Bronchial smooth muscle cell (primary cell): ENCODE measurements around the gene ITIH2. TPM values are rescaled to one million over a fixed set of nuclear protein-coding genes. Genes with fewer than 3 reads are reported as not detected.

Source experiments
- total RNA-seq: library from RNA; depleted of rRNA; stranded (reverse); fragments of >200 nt; gene quantifications from 2 replicates; pipeline ENCODE4 v1.2.1, GENCODE V29; 2014

Gene ITIH2, protein sequence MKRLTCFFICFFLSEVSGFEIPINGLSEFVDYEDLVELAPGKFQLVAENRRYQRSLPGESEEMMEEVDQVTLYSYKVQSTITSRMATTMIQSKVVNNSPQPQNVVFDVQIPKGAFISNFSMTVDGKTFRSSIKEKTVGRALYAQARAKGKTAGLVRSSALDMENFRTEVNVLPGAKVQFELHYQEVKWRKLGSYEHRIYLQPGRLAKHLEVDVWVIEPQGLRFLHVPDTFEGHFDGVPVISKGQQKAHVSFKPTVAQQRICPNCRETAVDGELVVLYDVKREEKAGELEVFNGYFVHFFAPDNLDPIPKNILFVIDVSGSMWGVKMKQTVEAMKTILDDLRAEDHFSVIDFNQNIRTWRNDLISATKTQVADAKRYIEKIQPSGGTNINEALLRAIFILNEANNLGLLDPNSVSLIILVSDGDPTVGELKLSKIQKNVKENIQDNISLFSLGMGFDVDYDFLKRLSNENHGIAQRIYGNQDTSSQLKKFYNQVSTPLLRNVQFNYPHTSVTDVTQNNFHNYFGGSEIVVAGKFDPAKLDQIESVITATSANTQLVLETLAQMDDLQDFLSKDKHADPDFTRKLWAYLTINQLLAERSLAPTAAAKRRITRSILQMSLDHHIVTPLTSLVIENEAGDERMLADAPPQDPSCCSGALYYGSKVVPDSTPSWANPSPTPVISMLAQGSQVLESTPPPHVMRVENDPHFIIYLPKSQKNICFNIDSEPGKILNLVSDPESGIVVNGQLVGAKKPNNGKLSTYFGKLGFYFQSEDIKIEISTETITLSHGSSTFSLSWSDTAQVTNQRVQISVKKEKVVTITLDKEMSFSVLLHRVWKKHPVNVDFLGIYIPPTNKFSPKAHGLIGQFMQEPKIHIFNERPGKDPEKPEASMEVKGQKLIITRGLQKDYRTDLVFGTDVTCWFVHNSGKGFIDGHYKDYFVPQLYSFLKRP
- not detected in 2 replicates for total RNA-seq

DNA sequence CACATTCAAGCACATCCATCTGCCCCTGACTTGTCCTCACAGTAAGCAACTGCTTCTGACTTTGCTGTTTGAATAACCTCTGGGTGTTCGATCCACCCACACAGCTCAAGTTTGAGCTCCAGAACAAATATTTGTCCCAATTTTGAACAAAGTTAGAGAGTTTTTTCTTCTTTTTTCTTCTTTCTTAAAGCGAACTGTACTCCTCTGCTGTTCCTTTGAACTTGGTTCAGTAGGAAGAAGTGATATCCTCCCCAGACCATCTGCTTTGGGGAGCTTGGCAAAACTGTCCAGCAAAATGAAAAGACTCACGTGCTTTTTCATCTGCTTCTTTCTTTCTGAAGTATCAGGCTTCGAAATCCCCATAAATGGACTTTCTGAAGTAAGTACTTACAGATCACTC lies at the start of gene ITIH2:
ITIH2 (plus strand) TSS at position 177 of the 400 bp plus-strand sequence; CDS start at position 296, 119 bp downstream.

DNA sequence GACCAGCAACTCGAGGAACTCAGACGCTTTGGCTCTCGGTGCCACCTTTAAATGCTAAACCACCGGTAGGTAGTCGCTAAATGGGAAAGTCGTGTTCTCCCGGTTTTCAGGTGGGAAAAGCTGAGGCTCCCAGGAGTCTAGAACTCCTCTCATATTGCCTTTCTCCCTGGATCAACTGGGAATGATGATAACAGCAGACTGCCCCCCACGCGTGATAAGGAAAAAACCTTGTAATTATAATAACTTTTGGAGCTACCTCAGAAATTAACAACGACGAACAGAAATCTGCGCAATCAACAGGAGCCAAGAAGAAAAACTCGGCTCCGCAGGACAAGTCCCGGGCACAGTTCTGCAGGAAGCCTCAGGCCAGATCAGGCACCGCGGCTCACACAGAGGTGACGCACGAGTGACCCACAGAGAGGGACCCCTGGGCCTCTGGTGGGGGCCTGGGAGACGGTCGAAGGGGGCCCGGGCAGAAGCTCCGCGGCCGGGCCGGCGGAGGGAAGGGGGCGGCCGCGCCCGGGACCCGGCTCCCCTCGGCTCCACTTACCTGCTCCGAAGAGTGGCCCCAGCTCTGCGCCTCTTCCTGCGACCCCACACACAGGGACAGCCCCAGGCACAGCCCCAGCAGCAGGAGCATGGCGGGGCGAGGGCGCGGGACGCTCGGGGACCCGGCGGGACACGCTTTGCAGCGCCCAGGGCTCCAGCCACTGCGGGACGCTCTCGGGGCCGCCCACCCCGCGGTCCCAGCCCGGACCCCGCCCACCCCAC lies 36.7 kb upstream of the ITIH2 start, which contains the start of gene ITIH5:
ITIH5 (minus strand) TSS at position 714 of the 771 bp plus-strand sequence; CDS start at position 640, 74 bp downstream.

DNA sequence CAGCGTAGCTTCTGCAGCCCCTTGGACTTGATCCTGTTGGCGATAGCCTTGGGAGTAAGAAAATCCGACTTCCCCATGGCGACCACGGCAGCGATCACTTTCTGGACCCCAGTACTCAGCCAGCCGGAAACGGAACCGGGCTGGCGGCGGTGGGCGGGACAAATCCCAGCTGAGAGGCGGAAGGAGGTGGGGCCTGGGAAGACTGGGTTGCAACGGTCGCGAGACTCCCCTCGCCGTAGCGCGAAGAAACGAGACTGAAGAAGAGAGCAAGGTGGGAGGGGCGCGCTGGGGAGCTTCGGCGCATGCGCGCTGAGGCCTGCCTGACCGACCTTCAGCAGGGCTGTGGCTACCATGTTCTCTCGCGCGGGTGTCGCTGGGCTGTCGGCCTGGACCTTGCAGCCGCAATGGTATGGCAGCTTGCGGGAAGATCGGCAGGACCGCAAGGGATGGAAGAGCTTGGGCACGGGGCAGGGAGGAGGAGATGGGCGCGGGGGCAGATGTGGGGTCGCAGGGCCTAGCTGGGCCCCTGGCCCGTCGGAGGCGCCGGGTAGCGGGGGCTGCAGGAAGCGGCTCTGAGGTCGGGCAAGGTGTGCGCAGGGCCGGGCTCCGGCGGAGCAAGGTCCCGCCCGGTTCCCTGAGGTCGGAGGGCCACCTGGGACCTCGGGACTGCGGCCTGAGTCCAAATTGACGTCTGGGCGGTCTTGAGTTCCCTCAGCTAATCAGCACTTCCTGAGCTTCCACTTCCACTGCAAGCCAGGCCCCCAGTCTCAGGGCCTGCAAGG lies 84.9 kb downstream of the ITIH2 start, which contains the start of the genes ATP5F1C and KIN:
ATP5F1C (plus strand) TSS at position 321 of the 782 bp plus-strand sequence; CDS start at position 352, 31 bp downstream.
KIN (minus strand) TSS at position 137 of the 782 bp plus-strand sequence; CDS start at position 77, 60 bp downstream.

Other genes with a start within 250 kb of the ITIH2 start
- gene ITIH5, start 36.4 kb upstream of the ITIH2 start, total RNA-seq: 0.16 and 0.17 TPM in 2 replicates
- gene KIN, start 84.7 kb downstream of the ITIH2 start, total RNA-seq: 2.3 and 4.9 TPM in 2 replicates
- 137 and 234 TPM in 2 replicates for gene ATP5F1C, start 84.9 kb downstream of the ITIH2 start, total RNA-seq
- gene TAF3, start 115.2 kb downstream of the ITIH2 start, total RNA-seq: 0.94 and 1.1 TPM in 2 replicates